HG03457 (cell line): ENCODE data around the gene CDC34.

Experiments used
- ATAC-seq: cut with Tn5 transposase; IDR thresholded peaks from one replicate; pipeline ENCODE4 v1.9.1; 2021; ENCODE audit warnings: moderate number of reproducible peaks; ENCODE audit not compliant: unreplicated experiment

The CDC34 gene

GRCh38 chr19:588093-588740, 56.7 kb downstream of the CDC34 start:
- no peak for ATAC-seq

GRCh38 chr19:588741-589692, 57.5 kb downstream of the CDC34 start:
- ATAC-seq = no peak

- ATAC-seq = no peak
Observed at GRCh38 chr19:589693-590395, 58.3 kb downstream of the CDC34 start, which contains the start of gene HCN2. Gene HCN2, plus strand, starts transcription at chr19:589881. Its CDS starts 65 bp downstream, at chr19:589946.

- no peak for ATAC-seq
Observed at GRCh38 chr19:590396-590745, 58.8 kb downstream of the CDC34 start.

- ATAC-seq = no peak
Observed at GRCh38 chr19:590750-591098, 59.2 kb downstream of the CDC34 start.

- no peak for ATAC-seq
Observed at GRCh38 chr19:591099-591958, 59.8 kb downstream of the CDC34 start.
